HG03571 (cell line): ENCODE results near the gene LHPP.

Experiments used
- ATAC-seq: cut with Tn5 transposase; IDR thresholded peaks from one replicate; pipeline ENCODE4 v1.9.1; 2021; ENCODE audit not compliant: unreplicated experiment

The LHPP gene

DNA sequence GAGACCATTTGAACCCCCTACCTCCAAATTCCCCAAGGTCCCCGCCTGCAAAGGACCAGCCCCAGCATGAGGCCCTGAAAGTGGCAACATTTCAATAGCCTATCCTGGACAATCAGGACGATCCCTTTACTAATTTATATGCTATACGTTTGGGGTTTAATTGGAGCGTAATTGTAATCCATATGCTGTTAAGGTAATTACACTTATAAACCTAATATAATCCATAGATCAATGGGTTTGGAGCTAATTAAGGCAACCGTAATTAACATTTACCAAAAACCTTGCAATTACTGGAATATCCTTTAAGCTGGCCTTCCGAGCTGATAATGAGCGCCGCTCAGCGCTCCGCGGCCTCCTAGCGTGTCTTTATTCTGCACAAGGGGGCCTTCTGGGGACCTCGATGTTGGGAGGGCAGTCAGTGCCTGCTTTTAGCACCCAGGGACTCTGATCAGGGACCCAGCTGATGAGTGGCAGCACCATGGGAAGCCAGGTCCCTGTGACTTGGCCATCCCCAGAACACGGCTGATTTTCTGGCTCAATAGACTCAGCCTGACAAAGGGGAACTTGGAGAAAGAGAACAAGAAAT is 91.2 kb downstream of the LHPP start:
- no peak for ATAC-seq

GRCh38 chr10:124554085-124554858 is 92.6 kb downstream of the LHPP start:
- no peak for ATAC-seq

DNA sequence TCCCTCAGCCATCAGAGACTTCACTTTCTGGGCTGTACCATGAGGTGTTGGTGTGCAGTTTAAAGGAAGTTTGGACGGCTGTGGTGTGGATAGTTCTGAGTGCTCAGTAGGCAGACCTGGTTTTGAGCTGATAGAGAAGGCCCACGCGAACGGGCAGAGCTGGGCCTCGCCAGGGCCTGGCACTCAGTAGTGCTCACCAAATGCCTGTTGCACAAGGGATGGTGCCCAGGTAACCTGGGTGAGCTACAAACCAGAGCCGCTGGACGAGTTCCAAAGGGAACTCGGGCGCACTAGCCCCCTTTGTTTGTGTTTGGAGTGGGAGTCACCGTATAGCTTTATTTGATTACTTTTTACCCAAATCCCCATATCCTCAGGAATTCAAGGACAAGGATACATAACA is 95.5 kb downstream of the LHPP start:
- ATAC-seq: no peak

GRCh38 chr10:124557648-124558338 is 96.2 kb downstream of the LHPP start:
- ATAC-seq: no peak

- no peak for ATAC-seq
Observed at GRCh38 chr10:124558339-124559321, 97.0 kb downstream of the LHPP start.

DNA sequence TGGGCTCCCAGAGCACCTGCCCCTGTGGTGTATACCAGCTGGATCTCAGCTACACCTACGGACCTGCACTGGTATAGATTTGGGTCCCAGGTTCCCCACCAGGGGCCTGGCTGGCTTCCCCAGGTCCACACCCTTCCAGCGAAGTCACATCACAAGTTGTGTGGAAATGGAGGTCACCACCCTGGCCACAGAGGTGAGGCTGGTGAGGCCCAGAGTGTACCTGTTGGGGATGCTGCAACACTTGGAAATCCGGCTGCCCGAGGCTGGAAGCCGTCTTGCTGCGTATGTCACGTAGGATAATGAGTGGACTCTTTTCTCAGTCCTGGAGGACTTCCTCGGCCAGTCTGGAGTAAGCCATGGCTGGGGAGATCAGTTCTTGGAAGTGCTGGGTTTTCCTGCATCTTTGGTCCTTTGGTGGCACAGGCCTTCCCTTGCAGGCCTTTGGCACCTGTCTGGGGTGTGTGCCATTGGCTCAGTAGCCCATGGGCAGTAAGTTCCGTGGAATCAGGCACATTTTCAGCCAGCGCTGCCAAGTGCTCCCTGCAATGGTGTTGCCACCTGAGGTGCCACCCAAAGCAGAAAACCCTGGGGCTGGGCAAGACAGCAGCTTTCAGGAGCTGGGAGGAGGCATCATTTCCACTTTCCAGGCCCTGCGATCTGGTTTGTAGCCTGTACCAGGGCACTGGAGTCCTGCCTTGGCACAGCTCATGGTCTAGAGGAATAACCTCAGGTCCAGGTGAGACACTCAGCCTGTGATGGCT is 97.9 kb downstream of the LHPP start:
- no peak for ATAC-seq

GRCh38 chr10:124560377-124561105 is 98.9 kb downstream of the LHPP start:
- ATAC-seq: no peak

DNA sequence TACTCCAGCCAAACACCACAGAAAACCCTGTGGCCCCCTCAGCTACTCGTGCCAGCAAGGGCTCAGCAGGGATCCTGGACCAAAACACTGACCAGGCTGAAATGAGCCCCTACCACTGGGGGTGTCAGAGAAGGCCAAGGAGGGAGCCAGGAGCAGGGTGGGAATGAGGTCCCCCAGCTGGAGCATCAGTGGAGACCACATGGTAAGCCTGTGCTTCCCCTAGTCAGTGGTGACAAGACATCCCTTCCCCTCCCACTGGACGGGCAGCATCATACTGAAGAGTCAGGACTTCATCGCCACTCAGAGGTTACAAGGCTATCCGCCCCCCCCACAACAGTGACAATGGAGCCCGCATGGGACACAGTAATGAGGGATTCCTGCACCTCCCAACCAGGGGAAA is 99.6 kb downstream of the LHPP start:
- no peak for ATAC-seq

GRCh38 chr10:124562425-124563060 is 100.9 kb downstream of the LHPP start:
- ATAC-seq: no peak

DNA sequence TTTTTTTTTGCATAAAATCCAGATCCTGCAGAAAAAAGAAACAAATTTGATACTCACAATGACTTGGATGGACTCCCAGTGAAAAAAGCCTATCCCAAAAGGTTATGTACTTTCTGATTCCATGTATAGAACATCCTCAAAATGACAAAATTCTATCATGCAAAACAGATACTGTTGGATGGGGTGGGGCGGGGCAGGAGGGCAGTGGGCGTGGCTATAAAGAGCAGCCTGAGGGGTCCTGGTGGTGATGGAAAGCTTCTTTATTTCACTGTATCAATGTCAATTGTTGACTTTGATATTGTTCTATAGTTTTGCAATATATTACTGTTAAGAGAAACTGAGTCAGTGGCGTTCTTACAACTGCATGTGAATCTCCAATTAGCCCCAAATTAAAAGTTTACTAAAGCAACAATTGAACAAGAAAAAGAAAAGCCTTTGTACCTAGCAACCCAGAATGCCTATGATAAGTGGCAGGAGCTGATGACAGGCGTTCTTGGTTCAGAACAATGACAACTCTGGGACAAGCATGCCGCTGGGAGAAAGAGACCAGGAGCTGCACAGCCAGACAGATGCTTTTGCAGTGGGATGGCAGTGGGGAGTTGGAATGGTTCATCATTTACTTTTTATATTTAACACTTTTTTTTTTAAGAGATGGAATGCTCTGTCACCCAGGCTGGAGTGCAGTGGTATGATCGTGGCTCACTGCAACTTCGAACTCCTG is 101.9 kb downstream of the LHPP start:
- ATAC-seq: no peak

GRCh38 chr10:124564881-124565280 is 103.3 kb downstream of the LHPP start:
- ATAC-seq: no peak

DNA sequence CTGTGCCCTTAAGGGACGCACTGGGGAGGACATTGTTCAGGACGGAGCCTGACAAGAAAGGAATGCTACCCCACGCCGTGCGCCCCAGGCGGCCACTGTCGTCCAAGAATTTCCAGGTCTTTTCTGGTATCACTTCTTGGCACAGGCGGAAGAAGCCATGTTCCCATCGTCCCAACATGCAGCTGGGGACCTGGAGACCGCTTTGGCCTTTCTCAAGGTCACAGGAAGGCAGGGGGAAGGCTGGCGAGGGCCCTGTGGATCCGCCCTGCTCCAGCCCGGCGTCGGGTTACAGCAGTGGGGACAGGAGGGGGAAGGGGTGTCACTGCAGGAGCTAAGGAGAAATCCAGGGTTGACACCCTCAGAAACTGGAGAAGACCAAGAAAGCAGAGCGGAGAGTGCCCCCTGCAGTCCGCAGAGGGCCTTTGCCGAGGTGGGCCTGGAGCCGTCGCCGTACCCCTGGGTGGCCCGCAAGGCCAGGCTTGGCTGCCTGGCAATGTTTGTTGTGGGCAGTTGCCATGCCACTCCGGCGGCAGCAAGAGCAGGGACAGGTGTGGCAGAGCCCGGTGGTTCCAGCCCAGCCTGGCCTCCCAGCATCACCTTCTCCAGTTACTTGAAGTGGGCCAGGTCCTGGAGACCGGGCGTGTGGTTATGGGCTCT is 104.1 kb downstream of the LHPP start:
- no peak for ATAC-seq

GRCh38 chr10:124566222-124566888 is 104.7 kb downstream of the LHPP start:
- ATAC-seq: no peak

- no peak for ATAC-seq
Observed at GRCh38 chr10:124566981-124567835, 105.6 kb downstream of the LHPP start.

GRCh38 chr10:124568339-124568738 is 106.7 kb downstream of the LHPP start:
- no peak for ATAC-seq

DNA sequence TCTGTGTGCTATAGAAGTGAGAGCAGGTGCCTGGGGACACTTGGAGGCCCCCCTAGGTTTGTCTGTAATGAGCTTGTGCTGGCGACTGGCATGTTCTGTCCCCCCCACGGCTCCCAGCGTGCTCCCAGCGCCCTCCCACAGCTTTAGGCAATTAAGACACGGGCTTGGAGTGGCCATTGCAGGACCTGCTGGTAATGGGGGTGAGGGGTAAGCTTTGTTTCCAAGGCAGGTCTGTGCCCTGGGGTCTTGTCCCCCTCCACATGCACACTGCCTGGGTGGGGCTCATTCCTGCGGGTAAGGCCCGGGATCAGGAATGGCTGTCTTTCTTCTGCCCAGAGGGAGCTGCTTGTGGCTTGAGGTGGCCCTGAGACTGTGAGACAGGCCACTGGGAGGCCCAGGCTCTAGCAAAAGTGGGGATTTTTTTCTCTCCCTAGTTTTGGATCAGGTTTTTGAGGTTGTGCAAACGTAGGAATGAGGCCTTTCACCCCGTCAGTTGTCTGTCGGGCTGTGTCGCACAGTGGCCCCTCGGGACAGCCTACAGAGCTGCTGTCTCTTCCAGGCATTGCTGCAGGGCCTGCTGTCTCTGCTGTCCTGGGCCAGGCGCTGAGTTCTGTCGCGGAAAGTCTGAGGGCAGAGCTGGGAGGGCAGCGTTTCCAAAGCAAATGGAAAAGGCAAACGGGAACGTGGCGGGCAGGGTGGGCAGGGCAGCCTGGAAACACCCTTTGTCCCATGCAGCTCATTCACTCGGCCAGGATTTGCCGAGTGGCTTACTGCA is 107.4 kb downstream of the LHPP start:
- no peak for ATAC-seq
